Prostate gland (tissue), 2 donors: ENCODE results near the gene RNF39.

Experiments used
- CTCF ChIP-seq, 4 experiments: fragments of 200-600 bp in 2 of 4; fragments of 450-650 bp in 2 of 4; sonication (generic) in 2 of 4; IDR thresholded peaks; 1 replicate in 3 of 4; 2 replicates in 1 of 4; pipeline ENCODE4 v1.5.1; 2016 to 2019; ENCODE audit warnings: antibody characterized with exemption in 4 of 4, mild to moderate bottlenecking in 2 of 4, moderate library complexity in 2 of 4
- POLR2A ChIP-seq: fragments of 450-650 bp; IDR thresholded peaks from one replicate; pipeline ENCODE4 v1.6.1; 2016; ENCODE audit warnings: antibody characterized with exemption, mild to moderate bottlenecking

DNA sequence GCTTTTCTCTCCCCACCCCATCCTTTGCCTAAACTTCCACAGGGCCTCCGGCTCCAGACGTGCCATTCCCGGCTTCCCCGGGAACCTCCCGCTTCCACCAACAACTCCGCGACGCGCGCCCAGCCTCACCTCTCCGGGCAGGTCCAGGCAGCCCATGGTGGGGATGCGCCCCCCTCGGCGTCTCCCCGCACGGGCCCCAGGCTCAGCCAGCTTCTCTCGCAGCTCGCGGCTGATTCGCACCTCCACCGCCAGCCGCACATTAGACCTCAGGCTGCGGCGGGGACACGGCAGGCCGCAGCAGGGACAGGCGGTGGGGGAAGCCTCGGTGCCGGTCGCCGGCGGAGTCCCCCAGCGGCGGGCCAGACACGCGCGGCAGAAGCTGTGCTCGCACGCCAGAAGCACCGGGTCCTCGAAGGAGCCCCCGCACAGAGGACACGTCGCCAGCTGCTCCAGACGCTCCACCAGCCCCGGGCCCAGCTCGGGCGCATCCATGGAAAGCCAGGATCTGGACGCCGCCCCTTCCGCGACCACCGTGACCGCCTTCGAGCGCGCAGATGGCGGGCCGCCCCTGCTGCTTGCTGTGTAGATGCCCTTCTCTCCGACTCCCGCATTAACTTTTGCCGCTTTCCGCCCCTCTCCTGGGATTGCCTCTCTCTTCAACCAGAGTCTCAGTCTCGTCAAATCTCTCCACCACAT is at the start of gene RNF39:
- TF ChIP-seq POLR2A: peak; percentile 85
- no peak for TF ChIP-seq CTCF (IDR thresholded peaks at IDR 0.05)
